GM19351 (cell line): ENCODE data around the gene PCDH9.
A peak's percentile ranks its signal among the peaks of the same experiment; 100 is the strongest.

Experiments
- ATAC-seq: cut with Tn5 transposase; IDR thresholded peaks from one replicate; pipeline ENCODE4 v1.9.1; 2021; ENCODE audit warnings: mild to moderate bottlenecking, moderate library complexity; ENCODE audit not compliant: unreplicated experiment

Gene PCDH9

DNA sequence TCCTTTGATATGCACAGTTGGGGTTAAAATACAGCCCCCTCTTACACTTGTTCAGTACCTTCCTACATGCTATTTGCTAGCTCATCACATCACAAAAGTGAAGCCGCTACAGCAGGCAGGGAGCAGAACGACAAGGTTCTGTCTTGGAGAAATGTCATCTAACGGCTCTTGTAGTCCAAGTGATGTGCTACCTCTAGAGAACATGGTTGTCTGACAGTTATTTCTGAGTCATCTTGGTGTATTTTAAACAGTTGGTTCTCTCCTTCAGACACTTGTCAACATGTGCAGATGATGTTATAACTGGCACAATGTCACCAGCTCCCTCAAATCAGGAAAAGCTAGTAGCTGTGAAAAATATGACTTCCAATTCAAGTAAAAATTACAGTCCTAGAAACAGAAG, 865.0 kb downstream of the PCDH9 start:
- ATAC-seq, result no peak

DNA sequence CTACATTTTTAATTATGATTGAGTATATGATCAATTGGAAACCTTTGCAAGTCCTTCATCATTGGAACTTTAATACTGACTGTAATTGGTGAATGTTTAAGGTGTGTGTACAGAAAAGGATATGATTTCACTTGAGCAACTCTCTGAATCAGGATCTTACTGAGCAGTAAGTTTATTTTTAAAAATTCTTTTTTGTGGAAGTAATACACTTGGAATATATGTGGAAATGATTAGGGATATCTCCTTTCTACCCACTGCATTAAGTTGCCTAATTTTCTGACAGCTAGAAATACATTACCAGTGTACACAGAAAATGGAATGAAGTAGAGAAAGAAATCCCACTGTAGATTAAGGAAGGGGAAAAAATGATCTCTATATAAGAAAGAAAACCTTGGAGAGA, 865.8 kb downstream of the PCDH9 start:
- no peak for ATAC-seq

DNA sequence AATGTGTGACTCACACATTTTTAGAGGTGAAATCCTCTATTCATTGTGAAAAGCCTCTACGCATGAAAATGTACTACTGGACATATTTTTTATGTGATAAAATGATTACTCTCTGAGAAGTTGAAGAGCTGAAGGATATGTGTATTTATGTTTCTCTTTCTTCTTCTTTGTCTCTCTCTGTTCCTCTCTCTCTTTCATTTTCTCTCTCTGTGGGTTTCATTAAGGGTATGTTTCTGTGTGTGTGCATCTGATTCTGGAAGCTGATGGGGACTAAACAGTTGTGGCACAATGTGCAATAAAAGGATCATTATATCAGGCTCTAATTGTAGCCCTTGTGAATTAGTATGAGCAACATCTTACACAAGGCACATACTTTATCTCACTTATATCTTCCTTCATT, 867.7 kb downstream of the PCDH9 start:
- no peak for ATAC-seq

DNA sequence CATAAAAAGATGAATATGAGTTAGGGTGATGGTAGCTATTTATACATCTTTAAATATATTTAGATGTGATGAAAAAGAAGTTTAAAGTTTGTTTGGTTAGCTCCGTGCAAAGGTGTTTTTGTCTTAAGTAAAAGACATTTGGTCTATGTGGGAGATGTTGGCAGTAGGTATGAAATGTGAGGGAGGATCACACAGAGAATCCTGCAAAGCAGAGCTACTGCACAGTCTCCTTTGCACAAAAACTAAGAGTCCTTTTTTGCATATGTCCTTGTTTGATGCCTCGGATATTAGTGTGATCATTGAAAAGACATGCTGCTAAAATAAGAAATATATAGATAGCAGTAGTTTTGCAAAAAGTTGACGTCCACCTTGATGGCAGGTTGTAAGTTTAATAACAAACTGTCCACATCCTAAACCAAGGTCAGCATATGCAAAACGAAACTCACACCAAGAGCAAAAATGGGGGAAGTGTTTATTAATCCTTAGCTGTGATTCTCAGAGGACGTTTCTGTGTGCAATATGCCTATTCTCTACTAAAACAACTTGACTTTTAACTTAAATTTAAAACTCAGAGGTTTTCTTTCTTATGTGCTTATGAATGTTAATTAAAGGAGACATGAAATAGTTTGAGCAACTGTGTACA, 870.1 kb downstream of the PCDH9 start:
- peak; percentile 50 for ATAC-seq

DNA sequence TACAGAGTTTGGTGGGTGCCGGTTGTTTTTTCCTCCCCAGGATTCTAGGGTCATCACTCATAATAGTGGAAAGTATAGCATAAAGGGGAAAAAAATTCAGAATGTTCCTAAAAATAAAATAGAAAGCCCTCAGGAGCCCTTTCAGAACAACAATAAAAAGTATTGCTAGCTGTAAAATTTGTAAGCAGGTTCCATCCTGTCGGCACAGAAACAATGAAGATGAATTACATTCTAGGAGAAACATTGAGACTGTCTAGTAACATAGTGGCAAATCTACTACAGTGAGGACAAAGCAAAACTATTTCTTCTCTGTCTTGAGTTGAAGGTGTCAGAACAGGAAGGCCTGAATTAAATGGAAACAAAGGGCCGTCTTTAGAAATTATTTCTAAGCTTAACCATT, 870.7 kb downstream of the PCDH9 start:
- no peak for ATAC-seq

DNA sequence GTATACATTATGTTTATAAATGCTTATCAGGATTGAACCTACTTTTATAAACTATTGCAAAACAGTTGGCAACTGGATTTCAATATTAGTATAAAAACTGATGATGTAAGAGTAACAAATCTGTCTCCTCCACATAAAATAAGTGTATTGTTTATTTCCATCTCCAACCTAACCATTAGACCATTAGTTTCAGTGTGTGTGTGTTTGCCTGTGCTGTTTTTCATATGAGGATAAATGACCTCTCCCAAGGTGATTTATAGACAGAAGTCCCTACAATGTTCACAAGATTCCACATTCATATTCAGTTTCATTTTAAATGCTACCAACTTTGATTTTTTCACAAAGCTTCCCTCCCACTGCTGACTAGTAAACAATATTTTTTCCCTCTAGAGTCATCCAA, 871.6 kb downstream of the PCDH9 start:
- no peak for ATAC-seq

DNA sequence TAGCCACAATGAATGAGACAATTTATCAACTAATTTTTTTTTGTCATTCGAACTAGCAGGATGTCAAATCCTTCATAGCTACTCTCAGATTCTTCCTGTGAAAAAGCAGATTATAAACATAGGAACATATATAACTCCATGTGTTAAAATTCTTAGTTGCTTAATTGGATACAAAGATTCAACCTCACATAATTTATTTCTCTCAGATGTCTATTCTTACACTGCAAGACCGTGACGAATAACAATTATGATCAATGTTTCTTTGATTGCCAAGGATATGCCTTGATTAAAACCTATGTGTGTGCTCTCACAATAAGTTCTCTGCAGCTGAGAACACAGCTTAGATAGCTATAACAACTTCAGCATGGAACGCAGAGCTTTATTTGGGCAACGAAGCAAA, 872.7 kb downstream of the PCDH9 start:
- ATAC-seq, result no peak

DNA sequence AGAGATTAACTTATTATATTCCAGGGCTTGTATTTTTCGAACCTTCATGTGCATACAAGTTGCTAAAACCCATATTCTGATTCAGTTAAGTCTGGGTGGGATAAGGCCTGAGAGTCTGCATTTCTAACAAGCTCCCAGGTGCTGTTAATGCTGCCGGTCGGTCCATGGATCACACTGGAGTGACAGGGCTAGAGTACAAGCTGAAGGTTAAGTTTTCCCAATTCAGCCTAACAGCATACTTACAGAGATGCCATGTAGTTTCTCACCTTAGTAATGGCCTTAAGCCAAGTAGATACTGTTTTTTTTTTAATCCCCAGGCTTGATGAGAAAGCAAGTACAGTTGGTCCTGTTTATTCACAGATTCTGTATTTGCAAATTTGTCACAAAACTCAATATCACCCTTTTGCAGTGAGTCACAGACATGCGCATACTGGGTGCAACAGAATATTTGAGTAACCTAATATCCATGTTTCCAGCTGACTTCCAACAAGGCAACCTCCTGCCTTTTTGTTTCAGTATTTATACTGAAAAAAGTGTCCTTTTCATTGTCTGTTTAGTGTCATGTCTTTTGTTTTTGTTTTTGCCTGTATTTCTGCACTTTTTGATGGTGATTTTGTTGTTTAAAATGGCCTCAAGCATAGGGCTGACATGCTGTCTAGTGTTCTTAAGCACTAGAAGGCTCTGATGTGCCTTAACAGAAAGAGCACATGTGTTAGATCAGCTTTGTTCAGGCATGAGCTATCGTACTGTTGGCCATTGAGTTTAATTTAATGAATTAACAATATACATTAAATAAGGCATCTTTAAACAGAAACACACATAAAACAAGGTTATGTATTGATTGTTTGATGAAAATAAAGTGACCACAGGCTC, 875.0 kb downstream of the PCDH9 start:
- no peak for ATAC-seq

DNA sequence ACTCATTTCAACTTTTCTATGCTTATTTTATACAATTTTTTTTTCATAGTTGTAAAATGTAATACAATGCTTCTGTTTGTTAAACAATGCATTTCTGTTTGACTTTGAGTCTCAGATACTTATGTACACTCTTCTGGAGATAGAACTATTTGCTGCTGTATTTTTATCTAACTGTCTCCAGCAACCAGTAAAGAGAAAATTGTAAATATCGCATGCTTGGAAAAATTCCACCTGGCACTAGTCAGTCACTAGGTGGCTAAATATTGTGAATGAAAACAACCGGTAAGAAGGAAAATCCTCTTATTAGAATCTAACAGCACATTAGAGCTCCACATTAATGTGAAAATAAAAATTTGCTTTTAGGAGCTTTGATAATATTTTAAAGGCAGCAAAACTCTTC, 876.5 kb downstream of the PCDH9 start:
- ATAC-seq, result no peak

DNA sequence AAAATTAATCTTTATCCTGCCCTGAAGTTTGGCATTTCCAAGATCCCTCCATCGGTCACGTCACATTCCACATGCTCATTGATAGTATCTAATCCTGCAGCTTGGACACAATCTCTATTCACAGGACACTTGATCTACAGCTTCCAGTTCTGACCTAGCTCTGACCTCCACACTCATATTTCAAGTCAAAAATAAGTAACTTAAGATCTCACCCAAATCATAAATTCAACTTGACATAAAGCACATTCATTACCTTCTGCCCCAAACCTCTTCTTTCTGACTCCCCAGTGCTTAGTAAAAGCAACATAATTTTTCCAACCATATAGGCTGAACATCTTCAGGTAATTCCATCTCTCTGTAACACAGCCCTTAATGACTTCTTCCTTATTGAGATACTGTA, 880.2 kb downstream of the PCDH9 start:
- no peak for ATAC-seq

DNA sequence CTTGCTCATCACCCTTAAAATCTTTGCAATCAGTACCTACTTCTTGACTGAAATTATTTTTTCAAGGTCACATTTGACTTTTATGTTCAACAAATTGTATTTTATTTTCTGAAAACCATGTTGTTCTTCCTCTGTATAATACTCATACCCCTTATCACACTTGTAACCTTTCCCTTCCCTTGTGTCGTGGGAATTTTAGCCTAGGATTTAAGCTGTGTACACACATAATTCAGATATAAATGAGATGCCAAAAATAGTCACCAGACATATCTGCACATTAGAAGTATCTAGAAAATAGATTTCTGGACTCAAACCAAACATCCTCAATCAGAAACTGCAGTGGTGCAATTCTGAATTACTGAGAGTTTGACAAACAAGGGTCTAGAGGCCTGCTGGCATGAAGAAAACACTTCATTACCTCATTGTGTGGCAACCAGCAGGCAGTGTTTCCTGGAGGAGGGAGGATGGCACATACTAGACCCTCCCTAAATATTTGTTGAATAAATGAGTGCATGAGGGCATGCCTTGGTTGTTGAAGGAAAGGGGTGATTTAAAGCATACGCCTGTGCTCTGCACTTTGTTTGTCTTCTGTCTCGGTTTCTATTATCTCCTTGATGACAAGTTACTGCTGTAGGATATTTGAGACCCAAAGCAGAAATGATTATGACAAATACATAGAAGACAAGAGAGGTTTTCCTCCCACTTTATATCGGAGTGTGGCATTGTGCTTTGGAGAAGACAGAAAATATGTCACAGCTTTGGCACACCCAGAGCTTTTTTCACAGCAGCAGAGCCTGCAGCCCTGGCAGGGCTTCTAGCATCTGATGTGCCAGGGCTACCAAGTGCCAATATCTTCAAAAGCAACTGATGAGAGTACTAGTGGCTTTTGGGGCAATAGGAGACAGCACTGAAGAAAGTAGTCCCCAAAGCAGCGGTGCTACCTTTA, 881.1 kb downstream of the PCDH9 start:
- no peak for ATAC-seq

DNA sequence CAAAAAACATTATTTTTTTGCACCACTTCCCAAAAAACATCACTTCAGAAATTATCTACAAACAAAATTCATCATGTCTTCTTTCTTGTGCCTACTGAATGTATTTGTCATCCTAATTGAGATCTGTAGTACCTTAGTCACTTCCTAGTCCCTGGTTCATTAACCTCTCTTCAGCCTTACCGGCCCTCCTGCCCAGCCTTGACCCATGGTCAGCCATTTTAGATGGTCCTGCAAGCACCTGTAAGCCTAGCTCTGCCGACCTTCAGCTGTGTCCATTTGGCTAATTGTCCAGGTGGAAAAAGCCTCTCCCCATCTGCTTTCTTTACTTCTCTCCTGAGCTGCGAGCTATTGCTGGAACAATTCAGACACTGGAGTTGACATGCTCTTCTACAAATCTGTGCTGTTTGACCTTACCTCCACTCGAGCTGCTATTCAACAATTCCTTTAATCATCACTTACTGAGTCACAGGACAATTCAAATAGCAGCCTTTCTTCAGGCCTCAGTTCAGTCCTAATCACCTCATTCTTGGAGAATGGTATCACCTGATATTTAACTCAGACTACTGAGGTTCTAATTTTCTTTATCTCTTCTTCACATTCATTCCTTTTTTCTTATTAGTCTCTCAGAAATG, 882.5 kb downstream of the PCDH9 start:
- no peak for ATAC-seq

DNA sequence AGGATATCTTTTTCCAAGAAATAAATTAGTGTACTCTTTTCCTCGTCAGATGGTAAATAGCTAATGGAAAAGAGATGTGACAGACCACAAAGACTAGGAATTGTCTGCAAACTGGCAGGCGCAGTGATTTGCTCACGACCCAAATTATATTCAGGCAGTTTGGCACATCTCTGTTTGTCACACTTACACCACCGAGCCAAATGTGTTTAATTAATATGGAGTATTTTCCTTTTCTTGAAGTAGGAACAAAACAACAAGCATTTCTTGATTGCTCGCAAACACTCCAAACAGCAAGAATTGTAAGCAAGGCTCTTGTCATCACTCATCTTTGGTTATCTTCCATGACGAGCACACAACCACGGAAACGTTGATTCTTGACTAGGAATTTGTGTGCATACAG, 884.2 kb downstream of the PCDH9 start:
- ATAC-seq, result no peak

DNA sequence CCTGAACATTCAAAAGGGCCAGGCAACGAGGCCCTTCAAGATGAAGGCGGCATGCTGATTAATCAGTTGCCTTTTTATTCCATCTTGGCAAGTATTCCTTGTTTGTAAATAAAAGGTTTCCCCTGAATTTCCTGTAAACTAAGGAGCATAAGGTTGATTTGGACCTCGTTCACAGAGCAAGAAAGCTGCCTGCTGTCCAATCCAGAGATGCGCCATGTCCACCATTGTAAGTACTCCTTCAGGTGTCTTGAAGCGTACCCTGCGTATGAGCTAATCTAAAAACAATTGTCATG, 884.7 kb downstream of the PCDH9 start:
- no peak for ATAC-seq

DNA sequence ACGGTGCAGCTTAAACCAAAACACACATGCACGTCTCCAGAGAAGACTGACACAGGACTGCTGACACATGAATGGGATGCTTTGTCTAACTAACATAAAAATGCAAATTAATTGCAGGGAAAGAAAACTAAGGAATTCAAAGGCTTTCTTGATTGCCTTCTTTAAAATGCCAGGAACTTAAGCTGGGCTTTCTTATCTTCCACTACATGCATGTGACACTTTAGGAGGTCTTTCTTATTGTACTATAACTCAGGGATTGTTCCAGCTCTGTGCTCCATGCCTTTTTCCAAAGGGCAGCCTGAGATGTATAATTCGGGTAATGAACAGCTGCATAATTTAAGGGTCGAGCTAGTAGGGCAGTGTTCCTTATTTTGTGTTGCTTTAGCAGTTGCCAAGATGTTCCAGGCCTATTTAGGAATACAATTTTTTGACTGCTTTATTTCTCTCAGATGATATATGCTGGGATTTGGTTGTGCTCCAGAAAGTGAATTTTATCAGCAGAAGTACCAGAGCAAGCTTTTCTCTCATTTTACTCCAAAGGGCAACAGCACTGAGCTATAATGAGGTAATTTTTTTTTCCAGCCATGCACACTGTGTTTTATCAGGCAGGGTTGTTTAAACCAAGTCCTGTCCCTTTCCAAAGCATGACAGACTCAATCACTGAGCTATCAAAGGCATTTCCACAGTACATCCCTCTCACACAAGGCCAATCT, 885.2 kb downstream of the PCDH9 start:
- no peak for ATAC-seq

DNA sequence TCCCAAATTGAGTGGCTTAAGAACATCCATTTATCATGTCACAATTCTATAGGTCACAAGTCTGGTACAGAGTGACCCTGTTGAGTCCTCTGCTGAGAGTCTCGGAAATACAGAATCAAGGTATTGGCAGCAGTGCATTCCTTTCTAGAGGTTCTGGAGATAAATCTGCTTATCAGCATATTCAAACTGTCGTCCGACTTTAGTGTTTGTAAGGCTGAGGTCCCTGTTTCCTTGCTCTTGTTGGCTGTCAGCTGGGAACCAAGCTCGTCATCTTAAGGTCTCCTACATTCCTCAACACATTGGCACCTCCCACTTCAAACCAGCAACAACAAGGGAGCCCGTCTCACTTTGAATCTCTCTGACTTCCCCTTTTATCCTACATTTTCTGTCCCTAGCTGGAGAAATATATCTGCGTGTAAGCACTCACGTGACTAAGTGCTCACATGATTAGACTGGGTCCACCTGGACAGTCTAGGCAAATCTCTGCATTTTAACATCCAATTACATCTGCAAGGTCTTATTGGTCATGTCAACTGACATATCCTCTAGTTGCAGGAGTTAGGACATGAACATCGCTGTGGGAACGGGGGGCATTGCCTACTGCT, 886.8 kb downstream of the PCDH9 start:
- ATAC-seq, result no peak

DNA sequence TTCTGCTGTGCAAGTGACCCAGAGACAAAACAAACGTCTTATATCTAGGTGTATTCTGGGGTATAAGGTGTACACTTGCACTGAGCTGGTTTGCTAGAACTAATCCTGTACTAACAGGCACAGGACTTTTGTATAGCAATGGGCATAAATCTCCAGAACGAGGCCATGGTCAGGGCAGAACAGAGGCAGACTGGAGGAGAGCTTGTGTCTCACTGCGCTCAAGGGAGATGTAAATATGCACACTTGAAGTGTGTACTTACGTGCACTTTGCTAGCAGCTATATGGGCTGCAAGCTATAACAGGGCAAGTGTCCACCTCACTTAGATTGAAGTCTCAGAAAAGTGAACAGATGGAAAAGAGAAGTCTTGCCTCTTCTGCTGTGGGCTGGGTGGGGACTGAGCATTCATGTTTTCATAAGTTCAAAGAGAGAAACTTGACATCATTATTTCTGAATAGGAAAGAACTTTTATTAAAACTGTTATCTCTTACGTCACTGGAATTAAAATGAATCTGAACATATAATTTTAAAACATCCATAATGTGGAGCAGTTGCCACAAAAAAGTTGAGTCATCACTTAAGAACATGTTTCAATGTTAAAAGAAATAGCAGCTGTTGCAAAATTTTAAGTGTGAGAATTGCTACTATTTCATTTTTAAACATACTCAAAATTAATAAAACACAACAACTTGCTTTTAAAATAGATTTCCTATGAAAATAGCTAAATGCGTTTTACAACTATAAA, 888.3 kb downstream of the PCDH9 start:
- no peak for ATAC-seq

DNA sequence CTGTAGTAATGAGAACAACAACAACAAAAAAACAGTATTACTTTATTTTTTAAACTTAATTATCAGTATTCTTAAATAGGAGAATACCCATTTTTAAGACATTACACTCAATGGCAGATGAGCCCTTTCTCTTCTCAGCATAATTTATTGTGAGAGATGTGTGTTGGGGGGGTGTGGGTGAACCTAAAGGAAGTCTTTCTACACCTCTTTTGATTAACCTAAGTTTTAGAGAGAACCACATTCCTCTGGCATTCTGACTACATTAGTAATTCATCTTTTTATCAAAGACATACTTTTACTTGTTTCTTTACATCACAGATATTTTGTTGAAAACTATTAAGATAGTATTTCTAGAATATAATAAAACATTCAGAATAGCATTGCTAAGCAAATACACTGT, 890.9 kb downstream of the PCDH9 start:
- ATAC-seq, result no peak

DNA sequence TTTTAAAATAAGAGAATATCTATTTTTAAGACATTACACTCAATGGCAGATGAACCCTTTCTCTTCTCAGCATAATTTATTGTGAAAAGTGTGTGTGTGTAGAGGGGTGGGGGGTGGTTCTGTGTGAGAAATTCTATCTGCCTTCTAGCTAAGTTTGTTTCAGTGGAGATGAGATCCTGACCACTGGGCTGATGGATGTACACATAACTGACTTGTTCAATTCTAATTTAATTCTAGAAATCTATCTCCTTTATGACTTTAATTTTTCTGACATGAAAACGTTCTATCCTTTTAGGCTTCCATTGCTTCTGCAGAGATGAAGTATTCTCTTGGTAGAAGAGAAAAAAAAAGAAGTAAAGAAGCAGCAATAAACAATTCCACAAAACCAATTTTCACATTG, 891.6 kb downstream of the PCDH9 start:
- no peak for ATAC-seq

DNA sequence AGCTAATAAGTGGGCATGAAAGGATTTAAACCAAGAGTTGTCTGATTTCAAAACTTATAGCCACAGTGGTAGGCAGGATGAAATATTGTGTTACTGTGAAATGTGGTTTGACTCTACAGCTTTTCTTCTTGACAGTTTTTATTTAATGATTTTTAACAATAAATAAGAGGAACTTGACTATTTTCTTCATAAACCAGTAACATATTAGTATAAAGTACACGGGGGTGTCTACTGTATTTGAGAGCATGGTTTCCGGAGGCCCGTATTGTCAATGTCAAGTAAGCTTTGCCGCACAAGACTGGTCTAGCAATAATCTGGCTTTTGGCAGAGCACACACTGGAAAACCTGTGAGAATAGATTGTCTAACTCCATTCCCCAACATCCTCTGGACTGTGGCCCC, 894.5 kb downstream of the PCDH9 start:
- no peak for ATAC-seq
